Colon (tissue), 2 donors: ENCODE results near the gene TBXAS1.
"Not testable (repeated sequence)": the region's sequence is repeated elsewhere in the genome, so short reads cannot be mapped to it uniquely, and the experiment has no call there.

Experiments
- FAIRE-seq: peaks from 2 replicates; lab custom pipeline; 2012; peaks lifted over from hg19 to GRCh38; lab: Jason Lieb, UNC
- donor health status: control.
- donor health status: control.

Gene TBXAS1

DNA sequence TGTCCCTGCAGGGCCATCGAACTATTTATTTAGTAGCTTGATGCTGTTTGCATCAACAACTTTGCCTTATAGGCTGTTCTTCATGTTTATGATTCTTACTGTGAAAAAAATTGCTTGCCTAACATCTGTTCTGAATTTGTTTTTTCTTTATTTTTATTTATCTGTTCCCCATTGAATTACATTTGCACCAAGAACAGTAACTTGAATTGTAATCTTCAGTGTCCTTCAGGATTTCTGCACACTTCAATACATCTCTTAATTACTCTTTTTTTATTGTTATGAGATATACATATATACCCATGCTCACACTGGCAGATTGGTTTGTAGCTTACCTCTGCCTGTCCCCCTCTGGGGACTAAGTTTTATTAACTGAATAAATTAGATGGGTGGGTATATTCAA is 64.4 kb downstream of the TBXAS1 start:
- no peak for FAIRE-seq

DNA sequence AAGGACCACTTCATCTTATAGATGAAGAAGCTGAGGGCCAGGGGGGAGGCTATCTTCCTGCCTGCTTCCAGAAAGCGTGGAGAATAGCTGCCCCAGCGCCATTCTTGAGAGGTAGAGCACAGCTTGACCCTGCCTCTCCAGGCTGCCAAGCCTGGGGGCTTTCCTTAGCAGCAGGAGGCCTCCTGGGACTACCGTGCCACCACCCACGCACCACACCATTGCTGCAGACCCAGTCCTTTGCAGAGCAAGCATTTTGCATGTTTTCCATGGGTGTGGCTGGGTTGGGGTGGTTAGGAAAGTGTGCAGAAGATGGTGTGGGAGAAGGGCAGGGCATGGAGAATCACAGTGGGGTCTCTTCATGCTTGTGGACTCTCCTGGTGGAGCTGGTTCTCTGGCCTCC is 64.9 kb downstream of the TBXAS1 start:
- no peak for FAIRE-seq

DNA sequence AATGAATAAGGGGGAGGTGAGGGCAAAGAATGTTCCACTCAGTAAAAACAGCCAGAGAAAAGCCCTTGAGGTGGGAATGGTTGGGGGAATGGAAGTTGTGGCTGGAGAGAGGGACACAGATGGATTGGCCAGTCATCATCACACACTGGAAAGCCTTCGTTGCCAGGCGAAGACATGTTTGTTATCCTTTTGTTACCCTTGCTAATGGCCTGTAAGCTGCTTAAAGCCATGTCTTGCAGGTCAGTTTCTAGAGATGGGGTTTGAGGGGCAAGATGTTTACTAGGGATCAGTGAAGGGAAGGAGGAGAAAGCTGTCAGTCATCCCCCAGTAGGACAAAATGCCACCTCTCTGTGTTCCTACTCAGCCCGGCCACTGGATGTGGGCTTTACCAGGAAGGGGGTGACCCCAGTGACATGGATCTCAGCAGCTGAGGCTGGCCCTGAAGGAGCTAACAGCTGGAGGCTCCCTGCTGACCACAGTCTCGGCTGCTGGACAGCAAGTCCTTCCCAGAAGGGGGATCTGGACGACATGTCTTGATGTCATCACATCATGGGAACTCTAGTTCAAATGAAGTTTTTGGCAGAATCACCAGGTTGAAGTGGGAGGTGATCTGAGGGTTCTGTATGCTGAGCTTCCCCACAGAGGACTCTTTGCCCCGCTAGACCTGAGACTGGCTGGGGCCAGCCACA is 66.2 kb downstream of the TBXAS1 start:
- FAIRE-seq, result no peak

DNA sequence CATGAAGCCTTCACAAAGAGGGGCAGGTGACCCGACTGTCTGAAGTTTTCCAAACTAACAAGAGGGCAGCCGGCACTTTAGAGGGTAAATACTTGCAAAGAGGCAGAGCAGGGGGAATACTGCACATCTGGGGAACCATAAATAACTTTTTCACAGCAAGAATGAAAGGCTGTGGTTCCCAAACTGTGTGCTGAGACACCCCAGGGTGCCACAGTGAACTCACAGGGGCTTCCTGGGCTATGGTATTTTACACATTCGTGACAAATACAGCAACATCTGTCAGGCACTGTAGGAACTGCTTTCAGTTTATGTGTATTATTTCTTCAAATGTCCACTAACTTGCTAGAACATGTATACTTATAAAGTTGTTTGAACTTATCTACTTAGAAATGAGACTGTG is 67.2 kb downstream of the TBXAS1 start:
- no peak for FAIRE-seq

DNA sequence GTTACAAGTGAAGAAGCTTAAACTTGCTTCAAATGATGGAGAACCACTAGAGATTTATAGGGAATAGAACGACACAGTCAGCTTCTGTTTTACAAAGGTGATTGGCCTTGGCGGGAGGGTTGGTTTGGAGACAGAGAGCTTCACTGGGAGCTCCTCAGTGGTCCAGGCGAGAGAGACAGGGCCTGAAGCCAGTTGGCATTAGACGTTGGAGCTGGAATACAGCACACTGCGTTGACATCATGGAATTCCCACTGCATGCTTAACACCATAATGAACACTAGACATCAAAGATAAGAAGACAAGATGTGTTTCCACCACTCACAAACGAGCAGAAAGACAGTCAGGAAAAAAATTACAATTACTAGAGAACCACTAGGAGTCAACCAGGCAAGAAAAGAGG is 67.8 kb downstream of the TBXAS1 start:
- FAIRE-seq, result no peak

DNA sequence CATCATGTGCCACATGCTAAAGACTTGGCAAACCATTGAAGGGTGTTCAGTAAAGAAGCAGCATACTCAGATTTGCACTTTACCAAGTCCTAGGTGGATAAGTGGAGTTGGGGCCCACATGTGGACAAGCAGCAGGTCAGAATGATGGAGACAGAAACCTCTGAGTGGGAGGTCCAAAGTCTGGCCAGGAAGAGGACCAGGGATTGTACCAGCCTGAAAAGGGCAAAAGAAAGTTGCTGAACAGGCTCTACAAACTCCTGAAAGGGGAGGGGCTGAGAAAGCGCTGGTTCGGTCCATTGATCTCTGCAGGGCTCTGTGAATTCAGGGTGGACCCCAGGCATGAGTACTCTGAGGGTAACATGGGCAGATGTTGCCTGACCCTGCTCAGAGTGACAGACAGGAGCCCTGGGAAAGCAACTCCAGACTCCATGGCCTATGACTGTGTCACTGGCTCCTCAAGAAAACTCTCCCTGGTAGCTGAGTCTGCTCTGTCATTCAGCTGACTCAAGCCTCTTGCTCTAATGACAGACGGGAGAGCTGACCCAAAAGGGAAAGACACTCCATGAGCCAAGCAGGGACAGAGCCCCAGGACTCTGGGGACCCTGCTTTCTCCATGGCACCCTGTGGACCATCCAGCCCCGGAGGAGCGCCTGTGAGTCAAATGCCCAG is 68.5 kb downstream of the TBXAS1 start:
- no peak for FAIRE-seq

DNA sequence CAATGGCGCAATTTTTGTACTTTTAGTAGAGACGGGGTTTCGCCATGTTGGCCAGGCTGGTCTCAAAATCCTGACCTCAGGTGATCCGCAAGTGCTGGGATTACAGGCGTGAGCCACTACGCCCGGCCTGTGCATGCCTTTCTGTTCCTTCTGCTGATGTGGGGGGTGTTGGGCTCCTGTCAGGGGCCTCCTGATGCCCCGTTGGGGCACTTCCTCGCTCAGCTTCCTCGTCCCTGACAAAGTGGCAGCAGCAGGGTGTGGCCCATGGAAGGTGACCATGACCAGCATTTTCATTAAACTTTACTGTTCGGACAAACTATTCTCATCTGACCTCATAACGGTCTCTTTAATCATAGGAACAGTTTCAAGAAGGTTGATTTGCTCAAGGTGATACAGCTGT is 69.4 kb downstream of the TBXAS1 start:
- no peak for FAIRE-seq

DNA sequence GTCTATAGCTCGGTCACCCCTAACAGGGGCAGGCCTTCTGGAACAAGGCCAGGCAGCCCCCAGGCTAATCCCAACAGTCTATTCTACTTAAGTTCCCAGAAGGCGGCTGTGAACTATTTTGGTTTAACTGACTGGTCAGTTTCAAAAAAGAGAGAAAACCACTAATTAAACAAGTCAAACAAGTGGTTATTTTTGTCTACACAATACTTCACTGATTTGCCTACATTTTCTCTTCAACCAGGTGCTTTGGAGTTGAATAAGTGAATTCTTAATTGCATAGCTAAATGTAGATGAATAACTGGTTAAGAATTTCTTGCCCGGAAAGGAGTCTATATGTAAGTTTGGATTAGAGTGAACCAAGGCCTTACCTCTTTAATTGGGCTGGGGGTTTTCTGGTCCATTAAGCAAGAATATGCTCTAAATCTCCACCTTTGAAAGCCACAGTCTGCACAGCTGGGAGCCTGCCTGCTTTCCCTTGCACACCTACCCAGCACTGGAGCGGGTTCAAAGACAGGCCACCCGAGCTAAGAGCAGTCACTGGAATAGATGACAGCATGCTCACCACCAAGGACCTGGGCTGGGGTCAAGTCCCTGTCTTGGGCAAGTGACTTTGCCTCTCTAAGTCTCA is 70.4 kb downstream of the TBXAS1 start:
- FAIRE-seq, result no peak

DNA sequence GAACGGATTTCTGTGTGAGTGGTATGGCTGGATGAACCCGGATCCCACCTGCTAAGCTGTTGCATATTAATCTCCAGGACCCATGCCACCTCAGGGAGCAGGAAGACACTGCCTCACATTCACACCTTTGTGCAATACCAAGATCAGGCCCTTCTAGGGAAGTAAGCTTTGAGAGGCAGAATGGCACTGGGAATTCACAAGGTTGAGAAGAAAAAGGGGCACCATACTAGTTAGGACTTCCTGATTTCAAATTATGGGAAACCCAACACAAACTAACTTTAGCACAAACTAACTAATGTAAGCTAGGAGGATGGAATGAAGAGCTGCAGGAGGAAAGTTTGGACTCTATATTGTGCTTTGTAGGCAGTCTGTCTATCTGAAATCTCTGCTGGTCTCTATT is 71.3 kb downstream of the TBXAS1 start:
- no peak for FAIRE-seq

DNA sequence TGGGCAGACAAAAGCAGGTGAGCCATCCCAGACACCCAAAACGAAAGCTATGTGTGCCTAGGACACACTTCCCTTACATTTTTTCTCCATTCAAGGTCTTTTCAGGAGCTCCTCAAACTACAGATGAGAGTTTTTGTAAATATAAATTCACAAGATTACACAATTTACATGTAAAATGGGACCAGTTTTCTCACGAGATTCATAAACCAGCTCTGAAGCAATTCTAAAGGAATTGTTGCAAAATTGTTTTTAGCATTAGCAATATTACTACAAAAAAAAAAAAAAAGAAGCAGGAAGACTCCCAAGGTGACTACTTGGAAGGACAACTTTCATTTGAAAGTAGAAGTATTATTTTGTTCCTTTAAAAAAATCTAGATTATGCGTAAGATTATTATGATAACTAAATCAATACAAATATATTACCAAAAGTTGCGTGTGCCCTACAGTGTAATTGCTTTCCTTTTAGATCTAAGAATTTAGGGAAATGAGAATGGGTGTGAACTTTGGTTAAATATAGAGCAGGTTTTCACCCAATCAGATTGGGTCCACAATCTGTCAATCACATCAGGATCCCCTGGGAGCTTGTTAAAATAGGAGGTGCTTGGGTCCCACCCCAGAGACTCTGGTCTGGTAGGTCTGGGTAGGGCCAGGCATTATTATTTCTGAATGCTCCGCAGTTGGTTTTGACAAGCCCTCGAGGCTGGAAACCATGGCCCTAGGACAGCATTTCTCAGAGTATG is 72.2 kb downstream of the TBXAS1 start:
- no peak for FAIRE-seq

DNA sequence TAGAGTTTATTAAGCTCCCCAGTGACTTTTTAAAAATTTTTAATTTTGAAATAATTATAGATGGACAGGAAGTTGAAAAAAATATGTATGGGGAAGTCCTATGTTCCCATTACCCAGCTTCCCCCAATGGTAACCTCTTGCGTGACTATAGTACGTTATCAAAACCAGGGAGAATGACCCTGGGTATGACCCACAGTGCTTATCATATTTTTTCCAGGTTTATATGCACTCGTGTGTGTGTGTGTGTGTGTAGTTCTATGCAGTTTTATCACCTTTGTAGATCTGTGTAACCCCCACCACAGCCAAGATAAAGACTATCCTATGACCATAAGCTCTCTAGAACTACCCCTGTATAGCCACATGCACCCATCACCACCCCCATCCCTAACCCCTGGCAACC is 72.8 kb downstream of the TBXAS1 start:
- FAIRE-seq, result no peak

DNA sequence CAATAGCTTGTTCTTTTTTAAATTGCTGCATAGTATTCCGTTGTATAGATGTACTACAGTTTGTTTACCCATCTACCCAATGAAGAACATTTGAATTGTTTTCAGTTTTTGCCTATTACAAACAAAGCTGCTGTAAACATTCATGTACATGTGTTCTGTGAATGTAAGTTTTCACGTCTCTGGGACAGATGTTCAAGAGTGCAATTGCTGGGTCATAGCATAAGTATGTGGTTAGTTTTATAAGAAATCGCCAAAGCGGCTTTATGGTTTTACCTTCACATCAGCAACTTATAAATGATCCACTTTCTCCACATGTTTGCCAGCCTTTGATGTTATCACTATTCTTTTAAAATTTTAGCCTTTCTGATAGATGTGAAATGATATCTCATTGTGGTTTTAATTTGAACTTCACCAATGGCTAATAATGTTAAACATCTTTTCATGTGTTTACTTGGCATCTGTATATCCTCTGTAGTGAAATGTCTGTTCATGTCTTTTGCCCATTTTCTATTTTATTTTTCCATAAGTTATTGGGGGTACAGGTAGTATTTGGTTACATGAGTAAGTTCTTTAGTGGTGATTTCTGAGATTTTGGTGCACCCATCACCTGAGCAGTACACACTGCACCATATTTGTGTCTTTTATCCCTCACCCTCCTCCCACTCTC is 73.5 kb downstream of the TBXAS1 start:
- no peak for FAIRE-seq

DNA sequence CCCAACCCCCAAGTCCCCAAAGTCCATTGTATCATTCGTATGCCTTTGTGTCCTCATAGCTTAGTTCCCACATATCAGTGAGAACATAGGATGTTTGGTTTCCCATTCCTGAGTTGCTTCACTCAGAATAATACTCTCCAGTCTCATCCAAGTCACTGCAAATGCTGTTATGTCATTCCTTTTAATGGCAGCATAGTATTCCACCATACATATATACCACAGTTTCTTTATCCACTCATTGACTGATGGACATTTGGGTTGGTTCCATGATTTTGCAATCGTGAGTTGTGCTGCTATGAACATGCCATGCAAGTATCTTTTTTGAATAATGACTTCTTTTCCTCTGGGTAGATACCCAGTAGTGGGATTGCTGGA is 74.0 kb downstream of the TBXAS1 start:
- not testable (repeated sequence) for FAIRE-seq

DNA sequence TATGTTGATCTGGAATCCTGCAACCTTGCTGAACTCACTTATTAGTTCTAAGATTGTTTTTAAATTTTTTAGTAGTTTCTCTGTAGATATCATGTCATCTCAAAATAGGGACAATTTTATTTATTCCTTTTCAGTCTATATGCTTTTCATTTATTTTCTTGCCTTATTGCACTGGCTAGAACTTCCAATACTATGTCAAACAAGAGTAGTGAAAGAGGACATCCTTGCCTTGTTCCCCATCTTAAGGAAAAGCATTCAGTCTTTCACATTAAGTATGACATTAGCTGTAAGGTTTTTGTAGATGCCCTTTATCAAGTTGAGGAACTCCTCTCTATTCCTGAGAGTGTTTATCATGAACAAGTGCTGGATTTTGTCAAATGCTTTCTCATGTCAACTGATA is 77.8 kb downstream of the TBXAS1 start:
- FAIRE-seq, result no peak

DNA sequence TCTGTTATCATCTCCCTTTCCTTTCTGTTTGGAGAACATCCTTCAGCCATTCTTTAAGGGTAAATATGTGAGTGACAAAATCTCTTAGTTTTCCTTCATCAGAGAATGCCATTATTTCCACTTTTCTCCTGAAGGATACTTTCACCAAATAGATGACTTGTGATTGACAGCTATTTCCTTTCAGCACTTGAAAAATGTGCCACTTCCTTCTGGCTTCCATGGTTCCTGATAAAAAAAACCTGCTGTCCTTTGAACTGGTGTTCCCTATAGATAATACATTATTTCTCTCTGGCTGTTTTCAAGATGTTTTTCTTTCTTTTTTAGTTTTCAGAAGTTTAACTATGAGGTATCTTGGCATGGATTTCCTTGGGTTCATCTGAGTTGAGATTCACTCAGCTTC is 79.7 kb downstream of the TBXAS1 start:
- no peak for FAIRE-seq

DNA sequence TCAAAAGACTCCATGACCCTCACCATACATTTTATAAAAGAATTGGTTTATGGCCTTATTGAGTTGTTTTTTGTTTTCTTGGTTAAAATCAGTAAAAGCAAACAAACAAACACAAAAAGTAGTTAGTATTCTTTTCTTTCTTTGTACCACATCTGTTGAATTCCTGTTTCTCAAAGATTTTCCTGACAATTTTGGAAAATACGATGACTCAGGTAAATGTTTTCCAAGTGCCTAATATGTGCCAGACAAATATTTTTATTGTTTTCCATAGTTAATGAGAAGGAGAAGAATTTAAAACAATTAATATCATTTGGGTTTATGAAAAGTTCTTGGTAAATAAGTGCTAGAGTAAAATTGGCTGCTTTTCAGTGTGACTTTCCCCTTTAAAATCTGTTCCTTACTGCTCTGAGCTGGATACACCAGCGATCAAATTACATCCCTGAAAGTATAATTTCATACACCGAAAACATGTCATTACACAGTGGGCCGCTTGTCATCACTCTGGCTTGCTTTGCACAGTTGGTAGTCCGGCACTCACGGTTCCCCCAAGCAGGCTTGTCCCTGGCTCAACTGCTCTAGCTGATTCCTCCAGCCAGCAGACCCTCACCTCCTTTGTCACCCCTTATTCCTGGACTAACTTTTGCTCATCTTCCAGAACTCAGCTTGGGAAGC is 80.5 kb downstream of the TBXAS1 start:
- no peak for FAIRE-seq

DNA sequence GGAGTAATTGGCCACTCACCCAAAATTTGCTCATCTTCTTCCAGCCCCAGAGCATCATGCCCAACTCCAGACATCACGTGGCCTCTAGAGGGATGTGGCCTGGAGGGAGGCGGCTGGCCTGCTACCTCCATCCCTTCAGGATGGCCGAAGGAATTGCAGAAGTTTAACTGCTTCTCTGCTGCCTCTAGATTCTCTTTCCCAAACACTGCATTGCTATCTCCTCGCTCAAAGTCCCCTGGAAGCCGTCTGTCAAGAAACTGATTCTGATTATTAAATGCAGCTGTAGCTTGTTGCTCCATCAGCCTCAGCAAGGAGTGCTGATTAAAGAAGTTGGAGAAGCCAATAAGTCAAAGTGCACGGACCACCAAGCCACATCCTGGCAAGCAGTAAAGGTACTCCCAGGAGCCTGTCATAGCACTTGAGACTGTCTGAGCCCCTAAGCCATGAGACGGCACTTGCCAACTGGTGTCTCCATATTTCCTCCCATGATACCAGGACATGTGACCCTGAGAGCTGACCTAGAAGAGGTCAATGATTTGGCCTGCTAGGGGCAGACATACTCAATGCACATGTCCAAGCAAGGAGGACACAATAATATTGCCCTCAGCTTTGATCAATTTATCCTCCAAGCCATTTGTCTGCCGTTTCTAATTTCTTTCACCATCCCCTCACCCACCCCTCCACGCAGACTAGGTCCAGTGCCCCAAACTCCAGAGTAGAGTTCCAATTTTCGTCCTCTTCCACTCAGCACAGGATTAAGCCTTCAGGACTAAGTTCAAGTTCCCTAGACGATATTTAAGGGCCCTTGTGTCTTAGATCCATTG is 84.2 kb downstream of the TBXAS1 start:
- no peak for FAIRE-seq

DNA sequence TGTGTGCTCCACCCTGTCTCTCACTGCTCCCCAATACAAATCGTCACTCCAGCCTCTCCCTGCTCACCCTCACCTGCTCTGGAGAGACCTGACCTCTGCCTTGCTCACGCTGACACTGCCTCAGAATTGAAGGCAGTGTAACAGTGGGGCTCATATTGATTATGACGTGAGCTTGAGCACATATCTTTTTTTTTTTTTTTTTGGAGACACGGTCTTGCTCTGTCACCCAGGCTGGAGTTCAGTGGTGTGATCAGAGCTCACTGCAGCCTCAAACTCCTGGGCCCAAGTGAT is 84.7 kb downstream of the TBXAS1 start:
- FAIRE-seq, result no peak

DNA sequence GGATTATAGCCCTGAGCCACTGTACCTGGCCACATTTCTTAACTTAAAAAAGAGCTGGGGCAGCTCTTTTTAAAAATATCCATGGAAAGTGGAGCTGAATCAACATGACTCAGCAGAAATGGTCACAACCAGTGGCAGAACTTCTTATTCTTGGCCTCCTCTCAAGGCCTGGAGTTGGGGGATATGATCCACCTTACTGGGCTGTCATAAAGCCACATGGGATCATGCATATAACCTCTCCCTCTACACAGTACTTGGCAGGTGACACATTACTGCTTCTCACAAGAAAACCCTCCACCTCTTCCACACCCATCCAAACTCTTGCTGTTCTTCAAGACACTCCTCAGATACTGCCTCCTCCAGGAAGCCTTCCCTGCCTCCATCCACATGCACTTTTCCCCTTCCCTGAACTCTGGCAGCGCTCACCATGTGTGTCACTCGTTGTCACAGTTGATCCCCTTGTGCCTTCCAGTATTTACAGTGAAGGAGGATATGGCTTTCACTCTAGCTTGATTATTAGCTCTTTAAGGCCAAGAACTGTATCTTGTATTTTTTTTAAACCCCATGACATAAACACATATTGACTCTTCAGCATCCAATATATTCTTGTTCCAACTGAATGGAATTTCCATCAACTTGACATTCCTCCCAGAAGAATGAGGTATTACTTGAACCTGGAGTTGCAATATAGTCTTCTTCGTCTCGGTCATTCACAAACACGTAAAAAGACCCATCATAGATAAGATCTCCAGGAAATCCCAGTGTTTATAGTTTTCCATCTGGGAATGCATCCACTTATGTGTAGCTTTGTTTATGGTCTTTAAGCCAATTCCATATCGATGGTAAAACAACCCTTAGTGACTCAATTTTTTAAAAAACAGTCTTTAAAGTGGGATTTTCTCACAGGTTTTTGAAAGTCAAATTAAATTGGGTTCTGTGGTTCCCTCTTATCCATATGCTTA is 85.5 kb downstream of the TBXAS1 start:
- no peak for FAIRE-seq

DNA sequence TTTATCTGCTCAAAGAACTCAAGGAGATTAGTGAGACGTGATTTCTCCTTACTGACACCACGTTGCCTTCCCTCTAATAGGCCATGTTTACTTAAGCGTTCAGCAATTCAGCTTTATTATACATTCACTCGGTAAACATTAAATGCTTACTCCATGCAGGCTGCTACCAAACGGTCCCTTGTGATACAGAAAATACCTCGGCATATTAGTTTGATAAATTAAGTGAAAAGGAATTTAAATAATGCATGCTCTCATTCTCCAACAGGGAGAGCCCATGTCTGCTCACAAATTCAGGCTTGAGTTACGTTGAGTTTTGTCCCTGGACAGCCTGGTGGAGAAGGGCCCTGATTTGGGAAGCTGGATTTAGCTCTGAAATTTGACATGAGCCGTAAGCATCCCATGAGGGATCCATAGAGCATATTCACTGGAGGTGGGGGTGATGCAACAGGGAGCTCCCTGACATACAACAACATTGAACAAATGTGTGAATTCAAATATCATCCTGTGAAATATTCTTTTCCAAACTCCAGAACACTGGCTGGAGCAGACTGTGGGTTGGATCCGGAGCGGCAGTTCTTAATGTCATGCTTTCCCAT is 86.3 kb downstream of the TBXAS1 start:
- FAIRE-seq, result no peak
